Spleen (tissue), 7 donors: Measurements from ENCODE around the gene LAMA5.

Experiments
- CTCF ChIP-seq, 11 experiments: fragments of 200-600 bp in 7 of 11; fragments of 450-650 bp in 4 of 11; sonication (generic) in 4 of 11; IDR thresholded peaks in 8 of 11; conservative IDR thresholded peaks in 3 of 11; 1 replicate in 7 of 11; 2 replicates in 4 of 11; pipeline versions ENCODE4 v1.4.0 to v1.8.0; 2016 to 2021; ENCODE audit warnings: antibody characterized with exemption in 11 of 11, inconsistent platforms in 4 of 11, mild to moderate bottlenecking in 1 of 11
- POLR2A ChIP-seq, 3 donors: fragments of 450-650 bp; IDR thresholded peaks; one replicate each; pipeline ENCODE4 v1.5.1; 2017; ENCODE audit warnings: antibody characterized with exemption in 3 of 3, mild to moderate bottlenecking in 1 of 3
- donor health status: DM: no; HTN: no; CAD: no; lungs with moderate emphysema.
- donor health status: DM: no; HTN: no; CAD: no.
- donor health status: DM: no; HTN: no; CAD: no.

- TF ChIP-seq CTCF (IDR thresholded peaks at IDR 0.05 in 8 of 11, conservative IDR thresholded peaks at IDR 0.05 in 3 of 11) (no peak), POLR2A (IDR thresholded peaks at IDR 0.05) (no peak)
Measured at GRCh38 chr20:62354811-62355341, 12.2 kb downstream of the LAMA5 start.
